HK-2 (cell line): Measurements from ENCODE around the gene RBM6.
"Not testable (repeated sequence)": the region's sequence is repeated elsewhere in the genome, so short reads cannot be mapped to it uniquely, and the experiment has no call there.

ENCODE experiments used
- DNase-seq: peaks from one replicate; pipeline ENCODE4 v3.0.0-alpha.2; 2018; ENCODE audit not compliant: unreplicated experiment

The RBM6 gene, protein sequence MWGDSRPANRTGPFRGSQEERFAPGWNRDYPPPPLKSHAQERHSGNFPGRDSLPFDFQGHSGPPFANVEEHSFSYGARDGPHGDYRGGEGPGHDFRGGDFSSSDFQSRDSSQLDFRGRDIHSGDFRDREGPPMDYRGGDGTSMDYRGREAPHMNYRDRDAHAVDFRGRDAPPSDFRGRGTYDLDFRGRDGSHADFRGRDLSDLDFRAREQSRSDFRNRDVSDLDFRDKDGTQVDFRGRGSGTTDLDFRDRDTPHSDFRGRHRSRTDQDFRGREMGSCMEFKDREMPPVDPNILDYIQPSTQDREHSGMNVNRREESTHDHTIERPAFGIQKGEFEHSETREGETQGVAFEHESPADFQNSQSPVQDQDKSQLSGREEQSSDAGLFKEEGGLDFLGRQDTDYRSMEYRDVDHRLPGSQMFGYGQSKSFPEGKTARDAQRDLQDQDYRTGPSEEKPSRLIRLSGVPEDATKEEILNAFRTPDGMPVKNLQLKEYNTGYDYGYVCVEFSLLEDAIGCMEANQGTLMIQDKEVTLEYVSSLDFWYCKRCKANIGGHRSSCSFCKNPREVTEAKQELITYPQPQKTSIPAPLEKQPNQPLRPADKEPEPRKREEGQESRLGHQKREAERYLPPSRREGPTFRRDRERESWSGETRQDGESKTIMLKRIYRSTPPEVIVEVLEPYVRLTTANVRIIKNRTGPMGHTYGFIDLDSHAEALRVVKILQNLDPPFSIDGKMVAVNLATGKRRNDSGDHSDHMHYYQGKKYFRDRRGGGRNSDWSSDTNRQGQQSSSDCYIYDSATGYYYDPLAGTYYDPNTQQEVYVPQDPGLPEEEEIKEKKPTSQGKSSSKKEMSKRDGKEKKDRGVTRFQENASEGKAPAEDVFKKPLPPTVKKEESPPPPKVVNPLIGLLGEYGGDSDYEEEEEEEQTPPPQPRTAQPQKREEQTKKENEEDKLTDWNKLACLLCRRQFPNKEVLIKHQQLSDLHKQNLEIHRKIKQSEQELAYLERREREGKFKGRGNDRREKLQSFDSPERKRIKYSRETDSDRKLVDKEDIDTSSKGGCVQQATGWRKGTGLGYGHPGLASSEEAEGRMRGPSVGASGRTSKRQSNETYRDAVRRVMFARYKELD

GRCh38 chr3:49939858-49940666 lies at the start of gene RBM6:
TSS of gene RBM6 (plus strand) at chr3:49940150. CDS start at chr3:49962642, 22,492 bp downstream.
- peak; percentile 92 for DNase-seq

DNA sequence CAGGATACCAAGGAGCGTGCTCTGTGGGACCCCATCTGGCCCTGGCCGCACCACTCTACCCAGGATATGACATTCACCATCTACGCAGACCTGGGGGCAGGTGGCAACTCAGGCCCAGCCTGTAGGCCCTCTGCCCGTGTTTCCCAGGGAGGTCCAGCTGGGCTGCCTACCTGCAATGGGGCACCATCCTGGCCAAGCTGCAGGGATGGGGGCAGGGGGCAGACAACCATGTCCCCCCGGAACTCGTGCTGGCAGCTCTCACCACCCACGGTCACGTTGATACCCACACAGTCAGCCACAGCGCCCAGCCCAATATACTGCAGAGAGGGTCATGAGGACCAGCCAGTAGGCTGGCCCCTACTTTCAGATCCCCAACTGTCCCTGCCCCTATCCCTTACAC lies 44.2 kb upstream of the RBM6 start:
- no peak for DNase-seq

GRCh38 chr3:49896345-49896744 lies 43.6 kb upstream of the RBM6 start:
- no peak for DNase-seq

- no peak for DNase-seq
These were observed 41.0 kb upstream of the RBM6 start for GRCh38 chr3:49898991-49899390.

- DNase-seq: no peak
These were observed 40.1 kb upstream of the RBM6 start for GRCh38 chr3:49899815-49900214.

DNA sequence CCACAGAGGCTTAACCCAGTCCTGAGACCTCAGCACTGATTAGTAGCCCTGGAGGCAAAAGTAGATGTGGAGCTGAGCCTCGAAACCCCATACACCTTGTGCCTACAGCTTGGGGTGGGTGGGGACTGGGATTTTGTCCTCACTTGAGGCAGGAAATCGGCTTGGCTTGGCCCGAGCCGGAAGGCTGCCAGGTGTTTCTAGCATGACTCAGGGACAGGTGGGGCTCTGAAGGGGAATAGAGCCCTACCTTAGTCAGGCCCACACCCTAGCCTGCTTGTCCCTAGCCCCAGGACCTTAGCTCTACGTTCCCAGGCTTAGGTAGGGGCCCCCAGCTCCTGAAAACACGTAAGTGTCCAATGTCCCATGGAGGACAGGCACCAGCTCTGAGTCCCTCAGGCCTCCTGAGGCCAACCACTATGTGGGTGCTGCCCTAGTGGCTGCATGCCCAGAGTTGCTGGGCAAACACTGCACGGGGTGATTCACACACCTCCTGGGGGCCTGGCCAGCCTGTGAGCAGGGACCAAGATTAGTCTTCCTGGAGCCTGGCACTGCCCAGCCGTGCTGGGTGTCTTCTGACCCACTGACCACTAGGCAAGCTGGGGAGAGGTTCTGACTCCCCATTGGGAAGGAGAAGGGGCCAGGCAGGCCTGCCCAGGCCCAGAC lies 39.3 kb upstream of the RBM6 start:
- peak; percentile 64 for DNase-seq

GRCh38 chr3:49901366-49902339 lies 38.3 kb upstream of the RBM6 start:
- DNase-seq: no peak

DNA sequence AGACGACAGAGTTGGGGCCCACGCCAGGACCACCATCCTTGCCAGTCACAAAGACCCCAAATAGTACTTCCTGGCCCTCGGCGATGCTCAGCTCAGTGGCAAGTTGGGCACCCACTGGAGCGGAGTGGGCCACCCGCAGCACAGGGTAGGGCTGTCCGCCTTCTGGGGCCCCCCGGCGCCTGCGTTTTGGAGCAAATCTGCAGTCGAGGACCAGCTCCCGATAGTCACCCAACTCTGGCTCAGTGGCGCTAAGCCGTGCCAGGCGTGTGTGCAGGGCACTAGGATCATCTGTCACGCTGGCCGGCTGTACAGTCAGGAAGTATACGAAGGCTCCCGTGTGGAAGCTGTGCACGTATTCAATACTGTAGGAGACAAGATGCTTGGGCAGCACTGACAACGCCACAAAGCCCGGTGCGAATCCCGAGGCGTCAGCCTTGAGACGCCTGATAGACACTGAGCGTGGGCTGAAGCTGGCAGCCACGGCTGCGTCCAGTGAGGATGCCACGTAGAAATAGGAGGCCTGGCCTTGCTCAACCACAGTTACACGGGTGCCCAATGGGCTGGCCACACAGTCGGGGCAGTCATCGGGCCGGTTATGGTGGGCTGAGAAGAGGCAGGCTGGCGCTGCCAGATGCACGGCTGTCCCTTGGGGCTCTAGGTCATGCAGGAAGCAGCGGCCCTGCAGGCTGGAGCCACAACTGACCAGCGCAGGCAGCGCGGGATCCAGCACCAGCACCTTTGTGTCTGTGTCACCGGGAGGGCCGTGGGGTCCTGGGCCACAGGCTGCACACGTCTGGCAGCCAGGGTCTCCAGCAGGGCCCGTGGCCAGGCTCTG lies 37.2 kb upstream of the RBM6 start:
- no peak for DNase-seq

DNA sequence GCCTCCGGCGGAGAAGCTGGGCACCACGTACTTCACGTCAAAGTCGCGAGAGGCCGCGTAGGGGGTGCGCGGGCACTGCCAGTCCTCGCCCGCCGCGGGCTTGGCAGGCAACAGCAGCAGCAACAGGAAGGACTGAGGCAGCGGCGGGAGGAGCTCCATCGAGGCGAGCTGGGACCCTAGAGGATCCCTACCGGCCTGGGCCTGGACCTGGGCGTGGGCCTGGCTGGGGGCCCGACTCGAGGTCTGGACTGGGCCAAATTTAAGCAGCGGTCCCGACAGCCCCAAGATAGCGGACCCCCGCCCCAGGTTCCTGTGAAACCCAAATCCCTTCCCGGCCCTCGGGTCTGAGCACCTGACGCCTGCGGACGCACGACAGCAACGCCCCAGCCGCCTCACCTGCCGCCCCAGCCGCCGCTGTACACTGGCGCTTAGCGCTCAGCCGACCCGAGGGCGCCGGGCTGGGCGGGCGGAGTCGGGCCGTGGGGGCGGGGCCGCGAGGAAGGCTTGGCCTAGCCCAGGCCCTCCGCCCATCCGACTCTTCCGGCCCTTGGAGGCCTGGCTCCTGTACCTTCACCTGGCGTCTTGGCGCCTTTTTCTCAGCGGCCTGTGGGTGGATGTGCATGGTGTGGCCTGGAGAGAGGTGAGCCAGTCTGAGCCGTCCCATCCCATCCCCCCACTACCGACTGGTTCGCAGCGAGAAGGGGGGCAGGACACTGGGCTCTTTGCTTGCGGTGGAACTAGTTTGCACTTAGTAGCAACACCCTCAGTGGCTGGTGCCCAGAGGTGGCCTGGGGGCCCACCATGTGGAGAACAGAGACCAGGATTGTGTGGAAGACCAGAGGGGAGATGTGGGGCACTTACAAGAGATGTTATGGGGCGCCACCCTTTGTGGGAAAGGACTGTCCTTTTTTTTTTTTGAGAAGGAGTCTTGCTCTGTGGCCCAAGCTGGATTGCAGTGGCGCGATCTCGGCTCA lies 36.2 kb upstream of the RBM6 start, which contains the start of gene MST1R:
MST1R (minus strand) TSS at position 423 of the 974 bp plus-strand sequence; CDS start at position 159, 264 bp downstream.
- no peak for DNase-seq

DNA sequence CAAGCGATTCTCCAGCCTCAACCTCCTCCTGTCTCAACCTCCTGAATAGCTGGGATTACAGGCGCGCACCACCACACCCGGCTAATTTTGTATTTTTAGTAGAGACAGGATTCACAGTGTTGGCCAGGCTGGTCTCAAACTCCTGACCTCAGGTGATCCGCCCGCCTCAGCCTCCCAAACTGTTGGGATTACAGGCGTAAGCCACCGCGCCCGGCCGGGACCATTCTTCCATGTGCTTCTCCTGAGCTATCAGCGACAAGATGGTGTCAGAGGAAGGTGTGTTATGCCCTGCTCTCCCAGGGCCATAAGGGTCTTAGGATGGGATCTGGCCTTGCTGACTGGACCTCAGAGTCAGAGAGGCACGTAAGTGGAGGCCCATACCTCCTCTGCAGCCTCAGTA lies 35.5 kb upstream of the RBM6 start:
- DNase-seq: not testable (repeated sequence)

GRCh38 chr3:49906073-49906743 lies 33.7 kb upstream of the RBM6 start:
- peak; percentile 22 for DNase-seq

- no peak for DNase-seq
These were observed 31.4 kb upstream of the RBM6 start for GRCh38 chr3:49908373-49909199.

- DNase-seq: no peak
These were observed 29.4 kb upstream of the RBM6 start for GRCh38 chr3:49910409-49911123.

DNA sequence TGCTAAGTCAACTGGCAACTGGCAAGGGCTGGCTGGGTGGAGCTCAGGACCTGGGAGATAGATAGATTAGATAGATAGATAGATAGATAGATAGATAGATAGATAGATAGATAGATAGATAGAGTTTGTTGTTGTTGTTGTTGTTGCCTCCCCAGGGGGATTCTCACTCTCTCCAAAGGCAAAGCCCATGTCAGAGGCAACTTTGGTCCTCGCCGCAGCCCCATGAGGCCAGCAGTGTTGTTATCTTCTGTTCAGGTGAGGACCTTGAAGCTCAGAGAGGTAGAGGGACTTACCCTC lies 28.9 kb upstream of the RBM6 start:
- no peak for DNase-seq

DNA sequence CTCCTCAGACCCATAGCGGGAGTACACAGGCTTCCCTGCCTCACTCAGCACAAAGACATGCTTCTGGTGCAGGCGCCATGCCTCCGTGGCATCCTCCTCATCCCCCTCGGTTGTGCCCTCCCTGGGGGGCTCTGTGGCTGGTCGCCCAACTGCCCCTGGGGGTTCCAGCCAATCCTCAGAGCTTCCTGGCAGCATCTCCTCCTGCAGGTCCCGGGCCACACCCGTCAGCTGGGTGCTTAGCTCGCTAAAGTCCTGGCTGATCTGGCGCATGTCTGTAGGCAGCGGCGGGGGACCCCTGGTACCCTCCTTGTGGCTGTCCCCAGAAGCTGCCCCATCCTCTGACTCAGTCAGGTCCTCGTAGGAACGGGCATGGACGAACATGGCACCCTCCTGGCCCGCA lies 28.3 kb upstream of the RBM6 start:
- no peak for DNase-seq

GRCh38 chr3:49912881-49913281 lies 27.1 kb upstream of the RBM6 start:
- no peak for DNase-seq
